Hepatic stellate cell (primary cell): ENCODE data around the gene PKD2L2.
"Not testable (repeated sequence)": the region's sequence is repeated elsewhere in the genome, so short reads cannot be mapped to it uniquely, and the experiment has no call there.

Experiments
- DNase-seq: peaks from one replicate; pipeline ENCODE4 v3.0.0; 2011; ENCODE audit warnings: low spot score

The PKD2L2 gene

DNA sequence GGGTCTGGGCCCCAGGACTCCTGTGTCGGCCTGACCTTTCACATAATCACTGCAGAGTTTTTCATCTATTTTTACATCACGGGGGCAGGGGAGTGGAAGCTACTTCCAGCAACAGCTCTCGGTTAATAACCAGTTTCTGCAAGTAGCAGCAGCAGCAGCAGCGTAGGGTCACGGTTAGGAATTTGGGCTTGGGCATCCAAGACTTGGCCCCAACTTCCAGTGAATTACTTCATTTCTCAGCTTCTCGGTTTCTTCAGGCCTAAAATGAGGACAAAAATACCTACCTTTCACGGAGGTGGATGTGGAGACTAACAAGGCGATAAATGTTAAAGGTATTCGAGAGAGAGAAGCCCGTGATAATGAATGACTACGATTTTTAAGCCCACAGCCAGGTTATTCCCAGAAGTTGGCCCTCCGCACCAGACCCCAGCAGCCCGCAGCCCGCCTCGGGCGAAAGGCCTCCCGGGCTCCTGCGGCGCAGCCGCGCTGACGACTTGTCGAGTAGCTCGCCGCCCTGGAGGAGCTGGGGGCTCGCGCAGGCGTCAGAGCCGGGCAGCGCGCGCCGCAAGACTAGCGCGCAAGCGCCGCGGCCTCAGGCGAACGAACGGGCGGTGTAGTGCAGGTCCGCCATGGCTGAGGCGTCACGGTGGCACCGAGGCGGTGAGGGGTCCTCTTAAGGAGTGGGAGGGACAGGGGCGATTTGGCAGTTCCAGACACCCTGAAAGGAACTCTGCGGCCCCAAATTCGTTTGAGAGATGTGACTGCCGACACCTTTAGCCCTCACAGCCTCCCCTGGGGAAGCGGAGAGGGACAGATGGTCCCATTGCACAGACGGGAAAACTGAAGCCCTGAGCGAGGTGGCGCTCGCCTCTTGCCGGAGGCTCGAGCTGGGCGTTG lies at the start of gene PKD2L2:
Gene PKD2L2 (plus strand): TSS at position 595 of the 897 bp plus-strand sequence. CDS start 35 bp downstream, at position 630.
- no peak for DNase-seq

DNA sequence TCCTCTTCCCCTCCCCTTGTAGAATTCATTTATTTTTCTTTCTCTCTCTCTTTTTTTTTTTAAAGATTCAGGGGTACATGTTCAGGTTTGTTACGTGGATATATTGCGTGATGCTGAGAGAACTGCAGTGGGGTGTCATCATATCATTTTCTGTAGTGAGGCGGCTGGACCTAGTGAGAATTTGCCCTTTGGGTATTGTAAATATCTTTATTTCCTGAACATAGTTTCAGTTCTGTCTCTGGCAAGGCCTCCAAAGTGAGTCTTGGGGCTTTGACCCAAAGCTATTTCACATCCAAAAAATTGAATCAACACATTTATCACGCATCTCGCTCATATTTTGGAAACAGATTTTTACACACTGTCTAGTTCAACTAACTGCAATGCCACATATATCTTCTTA lies 47.0 kb upstream of the PKD2L2 start:
- no peak for DNase-seq

GRCh38 chr5:137843676-137844299 lies 45.5 kb upstream of the PKD2L2 start:
- no peak for DNase-seq

GRCh38 chr5:137845472-137845871 lies 43.8 kb upstream of the PKD2L2 start:
- DNase-seq: no peak

GRCh38 chr5:137847687-137848086 lies 41.6 kb upstream of the PKD2L2 start:
- no peak for DNase-seq

DNA sequence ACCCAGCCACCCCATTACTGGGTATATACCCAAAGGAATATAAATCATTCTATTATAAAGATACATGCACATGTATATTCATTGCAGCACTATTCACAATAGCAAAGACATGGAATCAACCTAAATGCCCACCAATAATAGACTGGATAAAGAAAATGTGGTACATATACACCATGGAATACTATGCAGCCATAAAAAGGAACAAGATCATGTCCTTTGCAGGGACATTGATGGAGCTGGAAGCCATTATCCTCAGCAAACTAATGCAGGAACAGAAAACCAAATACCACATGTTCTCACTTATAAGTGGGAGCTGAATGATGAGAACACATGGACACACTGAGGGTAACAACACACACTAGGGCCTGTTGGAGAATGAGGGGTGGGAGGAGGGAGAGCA lies 36.1 kb upstream of the PKD2L2 start:
- not testable (repeated sequence) for DNase-seq

DNA sequence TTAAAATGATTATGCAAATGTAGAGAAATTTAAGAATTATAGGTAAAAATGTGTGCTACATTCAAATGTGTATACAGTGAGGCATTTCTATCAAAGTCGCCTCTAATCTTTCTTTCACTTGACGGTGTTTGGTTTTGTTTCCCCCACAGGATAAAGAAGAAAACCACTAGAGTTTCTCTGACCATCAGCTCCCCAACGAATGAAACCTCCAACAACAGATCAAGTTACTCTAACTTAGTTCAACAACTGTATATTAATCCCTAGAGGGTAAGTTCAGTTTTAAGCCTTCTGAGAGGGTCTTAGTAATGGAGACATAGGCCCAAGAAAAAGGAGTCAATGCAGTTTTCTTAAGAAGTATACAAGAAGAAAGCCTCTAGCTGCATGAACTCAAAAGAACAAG lies 33.1 kb upstream of the PKD2L2 start:
- DNase-seq: no peak

- no peak for DNase-seq
These were observed 32.1 kb upstream of the PKD2L2 start for GRCh38 chr5:137856916-137857862.

DNA sequence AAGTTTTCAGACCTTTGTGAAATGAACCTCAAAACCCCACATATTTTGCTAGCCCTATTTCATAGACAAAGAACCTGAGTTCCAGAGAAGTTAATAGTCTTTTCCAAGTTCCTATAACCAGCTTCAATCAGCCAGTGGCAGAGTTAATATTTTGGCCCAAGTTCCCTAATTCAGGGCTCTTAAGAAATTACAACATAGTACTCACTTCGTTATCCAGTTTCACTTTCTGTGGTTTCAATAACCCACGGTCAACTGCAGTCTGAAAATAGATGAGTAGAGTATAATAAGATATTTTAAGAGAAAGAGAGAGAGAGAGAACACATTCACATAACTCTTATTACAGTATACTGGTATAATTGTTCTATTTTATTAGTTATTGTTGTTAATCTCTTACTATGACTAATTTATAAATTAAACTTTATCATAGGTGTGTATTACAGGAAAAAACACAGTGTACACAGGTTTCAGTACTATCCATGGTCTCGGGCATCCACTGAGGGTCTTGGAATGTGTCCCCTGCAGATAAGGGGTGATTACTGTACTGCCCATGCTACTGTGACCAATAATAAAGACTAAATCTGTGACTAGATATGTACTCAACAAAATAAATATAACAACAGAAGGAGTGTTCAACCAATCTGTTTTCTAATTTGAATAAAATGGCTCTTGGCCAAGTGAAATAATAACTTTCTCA lies 30.9 kb upstream of the PKD2L2 start:
- DNase-seq: no peak

- no peak for DNase-seq
These were observed 30.3 kb upstream of the PKD2L2 start for GRCh38 chr5:137858954-137859353.

GRCh38 chr5:137862251-137862650 lies 27.0 kb upstream of the PKD2L2 start:
- DNase-seq: no peak

- DNase-seq: not testable (repeated sequence)
These were observed 25.6 kb upstream of the PKD2L2 start for GRCh38 chr5:137863653-137864052.

- DNase-seq: no peak
These were observed 22.5 kb upstream of the PKD2L2 start for GRCh38 chr5:137866541-137867388.

GRCh38 chr5:137867664-137868063 lies 21.6 kb upstream of the PKD2L2 start, which contains the start of gene MYOT:
TSS of gene MYOT (plus strand) at chr5:137867860. CDS start at chr5:137870652, 2,792 bp downstream.
- no peak for DNase-seq

DNA sequence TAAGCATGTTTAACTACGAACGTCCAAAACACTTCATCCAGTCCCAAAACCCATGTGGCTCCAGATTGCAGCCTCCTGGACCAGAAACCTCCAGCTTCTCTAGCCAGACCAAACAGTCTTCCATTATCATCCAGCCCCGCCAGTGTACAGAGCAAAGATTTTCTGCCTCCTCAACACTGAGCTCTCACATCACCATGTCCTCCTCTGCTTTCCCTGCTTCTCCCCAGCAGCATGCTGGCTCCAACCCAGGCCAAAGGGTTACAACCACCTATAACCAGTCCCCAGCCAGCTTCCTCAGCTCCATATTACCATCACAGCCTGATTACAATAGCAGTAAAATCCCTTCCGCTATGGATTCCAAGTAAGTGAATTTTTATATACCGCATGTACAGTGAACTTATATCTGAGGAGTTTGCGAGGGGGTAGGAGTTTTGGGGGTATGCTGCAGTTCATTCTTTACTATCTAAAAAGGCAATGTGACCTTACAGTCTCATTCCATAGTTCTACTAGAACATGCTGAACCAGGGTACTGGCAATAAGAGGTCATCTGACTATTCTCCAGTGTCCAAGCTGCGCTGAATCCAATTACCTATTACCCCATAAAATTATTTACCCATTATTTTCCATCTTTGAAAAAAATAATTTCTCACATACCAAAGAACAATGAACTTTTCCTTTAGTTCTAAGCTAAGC lies 18.5 kb upstream of the PKD2L2 start:
- DNase-seq: no peak

- DNase-seq: no peak
These were observed 17.7 kb upstream of the PKD2L2 start for GRCh38 chr5:137871571-137871970.

DNA sequence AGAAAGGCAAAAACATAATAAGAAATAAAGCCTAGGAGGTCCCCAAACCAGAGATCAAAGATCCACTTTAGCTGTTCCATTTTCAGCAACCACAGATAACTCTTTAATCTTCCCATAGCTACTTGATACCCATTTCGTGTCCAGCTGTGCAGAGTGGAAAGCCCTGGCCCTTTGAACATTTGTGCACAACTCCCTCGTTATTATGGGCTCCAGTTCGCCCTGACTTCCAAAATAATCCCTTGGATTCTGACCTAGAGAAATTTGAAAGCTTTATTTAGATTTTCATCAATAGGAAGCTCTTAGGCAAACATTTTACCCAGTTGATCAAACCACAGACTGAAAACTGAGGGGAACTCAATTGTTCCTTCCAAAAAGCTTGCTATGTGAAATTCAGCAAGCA lies 16.8 kb upstream of the PKD2L2 start:
- DNase-seq: no peak

DNA sequence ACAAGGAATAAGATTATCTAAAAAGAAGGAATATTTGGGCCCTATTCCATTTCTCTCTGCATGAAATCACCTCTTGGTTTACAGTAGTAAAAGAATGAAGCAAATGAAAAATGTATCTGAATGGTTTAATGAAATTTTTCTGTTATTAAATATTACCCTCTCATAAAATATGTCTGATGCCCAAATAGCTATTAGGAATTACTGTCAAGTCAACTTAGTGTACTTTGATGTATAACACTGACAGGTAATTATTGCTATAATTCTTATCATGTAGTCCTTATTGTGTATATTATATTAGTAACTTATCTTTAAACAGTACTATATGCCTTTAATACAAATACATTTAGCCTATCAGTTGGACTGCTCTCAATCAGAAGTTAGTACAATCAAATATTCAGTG lies 13.2 kb upstream of the PKD2L2 start:
- no peak for DNase-seq

- DNase-seq: no peak
These were observed 8.9 kb upstream of the PKD2L2 start for GRCh38 chr5:137880313-137880712.

DNA sequence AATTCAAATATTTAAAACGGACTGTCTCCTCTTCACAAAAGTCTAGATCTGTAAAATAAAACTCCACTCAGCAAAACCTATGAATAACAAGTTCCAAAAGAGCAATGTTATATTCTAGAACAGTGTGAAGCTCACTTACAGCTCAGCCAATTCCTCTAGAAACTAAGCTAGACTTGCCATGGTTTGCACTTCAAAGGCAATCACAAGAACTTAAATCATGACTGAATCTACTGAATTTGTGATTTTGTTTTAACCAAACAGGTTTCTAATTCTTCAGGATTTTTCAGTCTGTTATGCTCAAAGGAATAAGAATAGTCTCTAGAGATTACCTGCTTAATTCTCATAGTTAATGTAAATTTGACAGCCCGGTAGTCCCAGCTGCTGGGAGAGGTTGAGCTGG lies 1.4 kb upstream of the PKD2L2 start:
- no peak for DNase-seq
